COLO668 (cell line): ENCODE results near the gene RALGPS2.

Experiments used
- DNase-seq: peaks from one replicate; lab custom pipeline; 2025; ENCODE audit not compliant: unreplicated experiment; lab: John Stamatoyannopoulos, UW

The RALGPS2 gene

GRCh38 chr1:178959543-178960460, 234.8 kb downstream of the RALGPS2 start:
- no peak for DNase-seq

GRCh38 chr1:178960482-178961240, 235.6 kb downstream of the RALGPS2 start:
- DNase-seq = no peak

- DNase-seq = no peak
These were observed 236.3 kb downstream of the RALGPS2 start for GRCh38 chr1:178961331-178961730.

GRCh38 chr1:178961868-178962267, 236.8 kb downstream of the RALGPS2 start:
- DNase-seq = no peak

- DNase-seq = no peak
These were observed 238.0 kb downstream of the RALGPS2 start for GRCh38 chr1:178962853-178963711.

GRCh38 chr1:178964469-178965330, 239.7 kb downstream of the RALGPS2 start:
- DNase-seq = no peak

- DNase-seq = no peak
These were observed 241.3 kb downstream of the RALGPS2 start for GRCh38 chr1:178966312-178966711.

- no peak for DNase-seq
These were observed 244.4 kb downstream of the RALGPS2 start for GRCh38 chr1:178969226-178969987.

- no peak for DNase-seq
These were observed 245.1 kb downstream of the RALGPS2 start for GRCh38 chr1:178970184-178970583.
